CD4-positive, alpha-beta T cell treated with Interleukin-1 beta for 1 hour (primary cell): ENCODE data around the gene UBN2.

Source experiments
- DNase-seq, 2 donors: peaks; one replicate each; pipeline ENCODE4 v3.0.0-alpha.2; 2020 to 2022

UBN2 gene

DNA sequence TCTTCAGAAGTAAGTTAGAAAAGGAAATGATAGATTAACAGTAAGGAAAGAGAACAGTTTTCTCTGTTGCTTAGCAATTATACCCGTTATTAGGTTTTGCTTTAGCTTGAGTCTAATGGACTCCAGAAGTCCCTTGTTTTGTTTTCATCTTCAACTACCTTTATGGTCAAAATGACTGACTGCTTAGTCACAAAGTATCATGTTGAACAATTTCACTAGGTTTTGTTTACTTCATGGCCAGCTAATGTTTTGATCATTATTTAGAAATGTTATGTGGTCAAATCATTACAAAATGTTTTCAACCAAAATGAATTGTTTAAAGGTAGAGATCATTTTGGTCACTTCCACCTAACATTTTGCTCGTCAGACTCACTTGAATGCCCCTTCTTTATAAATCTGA, 1.9 kb downstream of the UBN2 start:
- DNase-seq: no peak

DNA sequence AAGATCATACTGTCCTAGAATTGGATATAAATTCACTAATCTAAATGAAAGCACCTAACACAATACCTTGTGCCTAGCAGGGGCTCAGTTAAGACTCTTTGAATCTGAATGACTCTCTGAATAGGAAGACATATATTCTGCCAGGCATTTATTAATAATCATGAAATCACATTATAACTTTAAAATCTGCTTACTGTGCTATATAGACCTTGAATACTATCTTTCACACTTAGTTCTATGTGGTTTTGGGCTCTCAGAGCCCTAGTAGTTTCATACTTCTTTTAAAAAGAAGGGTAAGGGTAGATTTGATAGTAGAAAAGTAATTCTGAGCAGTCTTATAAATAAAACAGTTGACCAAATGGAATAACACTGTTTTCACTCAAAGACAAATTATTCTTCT, 10.2 kb downstream of the UBN2 start:
- no peak for DNase-seq

DNA sequence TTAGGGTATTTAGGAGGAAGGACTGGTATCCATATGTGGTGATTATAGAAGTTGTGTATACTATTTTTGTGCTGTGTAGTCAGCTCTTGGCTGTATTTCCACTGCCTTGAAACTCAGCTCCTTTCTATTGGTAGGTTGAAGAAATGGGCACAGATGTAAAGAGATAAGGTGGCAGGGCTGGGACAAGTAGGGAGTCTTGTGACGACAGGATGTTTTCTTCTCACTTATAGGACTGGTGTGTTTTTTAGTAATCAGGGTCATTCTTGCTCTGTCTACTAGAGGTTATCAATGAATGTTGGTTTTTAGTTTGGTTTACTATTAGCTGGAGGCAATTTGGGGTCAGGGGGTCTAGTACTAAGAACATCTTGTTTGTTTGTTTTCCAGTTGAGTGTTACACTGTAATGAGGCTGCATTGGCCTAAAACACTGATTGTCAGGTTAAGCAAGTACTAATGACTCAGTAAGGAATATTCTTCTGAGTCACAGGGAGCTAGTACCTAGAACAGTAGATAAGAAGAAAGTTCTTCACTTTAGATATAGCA, 11.8 kb downstream of the UBN2 start:
- no peak for DNase-seq

DNA sequence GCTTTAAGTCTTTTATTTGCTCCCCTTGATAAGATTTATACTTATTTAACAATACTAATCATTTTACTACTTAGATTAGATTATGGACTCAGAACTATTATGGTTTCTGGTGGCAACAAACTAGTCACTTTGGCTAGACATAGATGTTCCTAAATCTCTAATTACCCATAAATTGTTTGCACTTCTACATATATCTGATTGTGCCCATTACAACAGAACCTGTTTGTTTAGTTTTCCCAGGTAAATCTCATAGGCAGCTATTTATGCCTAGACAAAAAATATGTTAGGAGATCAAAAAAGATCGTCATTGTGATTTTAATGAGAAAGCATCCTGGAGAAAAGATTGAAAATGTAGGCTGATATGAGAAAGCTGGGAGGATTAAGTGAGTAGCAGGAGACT, 14.4 kb downstream of the UBN2 start:
- no peak for DNase-seq

DNA sequence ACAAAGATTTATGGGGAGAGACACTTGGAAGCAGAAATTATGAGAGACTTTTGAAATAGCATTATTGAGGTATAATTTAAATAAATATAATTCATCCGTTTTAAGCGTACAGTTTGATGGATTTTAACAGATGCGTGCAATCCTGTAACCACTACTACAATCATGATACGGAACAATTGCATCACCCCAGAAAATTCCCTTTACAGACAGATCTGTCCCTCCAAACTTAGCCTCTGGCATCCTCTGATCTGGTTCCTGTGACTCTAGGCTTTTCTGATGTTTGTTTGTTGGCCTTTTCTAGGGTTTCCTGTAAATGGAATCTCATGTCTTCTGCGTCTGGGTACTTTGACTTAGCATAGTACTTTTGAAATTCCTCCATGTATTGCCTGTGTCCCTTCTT, 15.5 kb downstream of the UBN2 start:
- no peak for DNase-seq

DNA sequence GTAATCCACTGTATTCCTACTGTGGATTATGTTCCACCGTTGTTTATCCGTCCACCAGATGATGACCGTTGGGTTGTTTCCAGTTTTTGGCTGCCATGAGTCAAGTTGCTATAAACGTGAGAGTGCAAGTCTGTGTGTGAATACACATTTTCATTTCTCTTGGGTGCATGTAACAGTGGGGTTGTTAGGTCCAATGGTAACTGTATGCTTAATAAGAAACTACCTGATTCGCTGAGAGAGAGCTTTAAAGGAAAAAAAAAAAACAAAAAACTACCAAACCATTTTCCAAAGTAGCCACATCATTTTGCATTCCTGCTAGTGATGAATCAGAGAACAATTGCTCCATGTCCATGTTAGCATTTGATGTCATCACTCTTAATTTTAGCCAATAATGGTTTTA, 15.9 kb downstream of the UBN2 start:
- DNase-seq: no peak

DNA sequence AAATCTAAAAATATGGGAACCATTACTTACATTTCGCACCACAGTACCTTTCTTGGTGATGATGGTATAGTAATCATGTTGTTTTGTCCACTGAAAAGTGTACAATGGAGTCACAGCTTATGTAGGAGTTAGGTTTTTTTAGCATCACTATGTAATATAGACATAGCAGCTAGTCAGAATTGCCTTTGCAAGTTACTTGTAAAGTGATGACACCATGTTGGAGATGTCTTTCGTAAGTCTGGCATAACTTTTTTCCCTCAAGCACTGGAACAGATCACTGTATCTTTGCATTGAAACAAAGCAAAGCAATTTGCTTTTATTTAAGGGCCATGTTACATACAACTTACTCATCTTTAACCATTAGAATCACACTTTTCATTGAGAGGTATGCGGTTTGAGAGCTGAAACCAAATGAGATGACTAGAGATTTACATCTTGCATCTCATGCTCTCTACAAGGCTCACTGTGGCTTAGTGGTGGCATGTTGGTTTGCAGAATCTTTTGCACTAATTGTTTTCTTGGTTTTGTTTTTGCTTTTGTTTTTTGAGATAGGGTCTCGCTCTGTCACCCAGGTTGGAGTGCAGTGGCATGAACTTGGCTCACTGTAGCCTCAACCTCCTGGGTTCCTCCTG, 18.3 kb downstream of the UBN2 start:
- DNase-seq: no peak

DNA sequence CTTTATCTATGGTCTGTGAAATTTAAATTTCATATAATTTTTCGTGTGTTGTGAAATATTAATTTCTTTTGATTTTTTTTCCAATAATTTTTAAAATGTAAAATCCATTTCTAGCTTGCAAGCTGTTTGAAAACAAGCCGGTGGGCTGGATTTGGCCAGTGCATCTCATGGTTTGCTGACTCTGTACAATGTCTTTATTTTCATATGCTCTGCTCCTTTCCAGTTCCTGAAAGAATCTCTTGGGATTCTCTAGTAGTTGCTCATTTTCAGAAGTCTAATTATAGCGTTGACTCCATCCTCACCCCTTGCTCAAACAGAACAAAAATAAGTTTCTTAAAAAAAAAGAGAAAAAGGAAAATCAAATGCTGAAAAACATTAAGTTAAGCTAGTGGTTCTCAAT, 21.4 kb downstream of the UBN2 start:
- no peak for DNase-seq

DNA sequence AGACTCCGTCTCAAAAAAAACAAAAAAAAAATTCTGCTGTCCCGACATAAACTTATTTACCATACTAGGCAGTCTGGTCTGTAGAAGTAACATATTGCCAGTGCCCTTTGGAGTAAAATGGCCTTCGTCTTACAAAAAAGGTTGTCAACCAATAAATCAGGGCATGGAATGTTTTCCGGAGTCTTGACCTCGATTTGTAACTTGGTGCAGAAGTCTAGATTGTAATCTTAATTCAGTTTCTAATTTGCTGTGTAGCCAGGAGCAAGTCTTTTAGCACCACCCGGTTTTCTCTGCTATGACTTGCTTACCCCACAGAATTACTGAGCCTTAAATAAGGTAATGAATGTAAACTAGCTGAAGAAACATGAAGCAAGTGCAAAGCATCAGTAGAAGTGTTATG, 23.2 kb downstream of the UBN2 start:
- DNase-seq: no peak

DNA sequence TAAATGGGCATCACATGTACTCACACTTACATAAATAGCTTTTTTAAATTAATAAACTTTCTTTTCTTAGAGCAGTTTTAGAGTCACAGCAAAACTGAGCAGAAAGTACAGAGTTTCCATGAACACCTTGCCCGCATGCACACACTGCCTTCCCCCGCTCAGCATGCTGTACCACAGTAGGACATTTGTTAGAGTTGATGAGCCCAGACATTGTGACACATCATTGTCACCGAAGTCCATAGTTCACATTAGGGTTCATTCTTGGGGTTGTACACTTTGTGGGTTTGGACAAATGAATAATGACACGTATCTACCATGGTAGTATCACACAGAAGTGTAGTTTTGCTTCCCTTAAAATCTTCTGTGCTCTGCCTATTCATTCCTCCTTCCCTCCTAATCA, 23.7 kb downstream of the UBN2 start:
- no peak for DNase-seq

DNA sequence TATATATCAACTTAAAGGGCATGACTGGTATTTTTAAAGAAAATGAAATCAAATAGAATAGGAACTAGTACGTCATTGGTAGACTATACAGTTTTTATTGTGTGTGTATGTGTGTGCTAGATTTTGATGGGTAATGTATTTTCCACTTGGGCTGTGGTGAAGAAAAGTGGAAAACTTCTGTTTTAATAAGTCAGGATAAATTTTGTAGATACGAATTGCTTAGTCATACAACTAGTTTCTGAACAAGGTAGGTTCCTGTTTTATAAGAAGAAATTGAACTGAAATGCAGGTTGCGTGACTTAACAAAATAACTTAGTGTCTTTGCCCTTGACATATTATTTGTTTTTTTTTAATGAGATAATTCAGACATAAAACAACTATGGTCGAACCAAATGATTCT, 24.3 kb downstream of the UBN2 start:
- DNase-seq: no peak

DNA sequence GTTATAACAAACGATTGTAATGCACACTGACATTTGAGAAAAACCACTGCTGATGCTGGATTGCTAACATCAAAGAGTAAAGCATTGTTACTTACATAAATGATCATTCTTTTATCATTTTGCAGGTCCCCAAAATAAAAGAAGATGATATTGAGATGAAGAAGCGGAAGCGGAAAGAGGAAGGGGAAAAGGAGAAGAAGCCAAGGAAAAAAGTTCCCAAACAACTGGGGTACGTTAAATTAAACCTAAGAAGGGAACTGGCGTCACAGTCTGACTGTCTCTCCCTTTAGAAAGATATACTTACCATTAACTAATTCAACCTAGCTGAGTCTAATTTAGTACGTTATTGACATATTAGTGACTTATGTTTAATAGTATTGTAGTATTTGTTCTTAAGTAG, 28.1 kb downstream of the UBN2 start:
- DNase-seq: no peak

DNA sequence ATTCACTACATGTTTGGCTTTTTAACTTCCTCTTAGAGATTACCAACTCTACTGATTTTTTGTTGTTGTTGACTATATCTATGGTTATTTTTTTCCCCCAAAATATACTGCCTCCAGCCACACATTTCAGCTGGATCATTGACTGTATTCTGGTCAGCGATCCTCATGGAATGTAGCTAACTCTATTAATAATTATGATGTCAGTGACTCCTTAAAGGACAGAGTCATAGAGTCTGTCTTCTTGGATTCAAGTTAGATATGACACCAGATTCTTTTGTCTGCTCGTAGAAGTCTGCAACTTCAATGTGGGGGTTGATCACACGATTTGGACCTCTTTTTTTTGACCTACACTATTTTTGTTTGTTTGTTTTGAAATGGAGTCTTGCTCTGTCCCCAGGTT, 33.2 kb downstream of the UBN2 start:
- DNase-seq: no peak

DNA sequence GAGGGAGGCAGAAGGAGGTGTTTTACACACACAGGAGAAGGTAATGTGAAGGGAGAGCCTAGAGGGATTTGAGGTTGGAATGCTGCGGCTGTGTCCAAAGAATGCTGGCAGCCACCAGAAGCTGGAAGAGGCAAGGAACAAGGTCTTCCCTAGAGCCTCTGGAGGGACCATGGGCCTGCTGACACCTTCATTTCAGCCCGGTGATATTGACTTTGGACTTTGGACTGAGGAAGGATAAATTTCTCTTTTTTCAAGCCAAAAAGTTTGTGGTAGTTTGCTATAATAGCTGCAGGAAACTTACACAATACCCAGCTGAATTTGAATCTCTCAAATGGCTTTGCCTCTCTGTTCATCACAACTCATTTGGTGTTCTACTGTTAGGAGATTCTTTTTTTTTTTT, 34.6 kb downstream of the UBN2 start:
- DNase-seq: no peak

DNA sequence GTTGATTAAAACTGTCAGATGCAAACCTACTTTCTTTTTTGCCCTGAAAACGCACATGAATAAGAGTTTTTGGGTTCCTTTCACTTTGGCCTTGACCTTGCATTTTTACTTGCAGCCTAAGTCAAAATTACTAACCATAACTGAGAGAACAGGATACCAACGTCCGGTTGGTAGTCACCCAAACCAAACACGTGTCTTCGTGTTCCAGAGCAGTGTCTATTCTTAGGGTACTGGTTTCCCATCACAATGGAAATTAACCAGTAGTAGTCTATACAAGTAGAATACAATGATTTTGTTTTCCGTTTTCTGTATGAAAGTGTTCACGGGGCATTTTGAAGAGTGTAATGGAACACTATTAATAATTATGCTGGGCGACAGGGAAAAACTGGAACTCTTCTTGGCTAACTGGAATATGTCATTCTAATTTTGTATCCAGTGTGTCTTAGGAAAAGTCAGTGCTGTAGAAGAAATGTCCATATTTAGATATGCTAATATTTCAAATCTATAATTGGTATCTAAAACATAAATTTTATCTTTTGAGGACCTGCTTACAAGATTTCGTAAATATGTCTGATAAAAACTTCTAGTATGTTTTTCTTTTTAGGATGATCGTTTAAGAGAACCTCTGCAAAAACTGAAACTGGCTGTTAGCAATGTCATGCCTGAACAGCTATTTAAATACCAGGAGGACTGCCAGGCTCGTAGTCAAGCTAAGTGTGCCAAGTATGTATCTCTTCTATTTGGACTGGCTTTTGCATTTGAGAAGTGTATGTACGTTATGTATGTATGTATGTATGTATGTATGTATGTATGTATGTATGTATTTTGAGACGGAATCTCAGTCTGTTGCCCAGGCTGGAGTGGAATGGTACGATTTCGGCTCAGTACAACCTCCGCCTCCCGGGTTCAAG, 40.9 kb downstream of the UBN2 start:
- no peak for DNase-seq

DNA sequence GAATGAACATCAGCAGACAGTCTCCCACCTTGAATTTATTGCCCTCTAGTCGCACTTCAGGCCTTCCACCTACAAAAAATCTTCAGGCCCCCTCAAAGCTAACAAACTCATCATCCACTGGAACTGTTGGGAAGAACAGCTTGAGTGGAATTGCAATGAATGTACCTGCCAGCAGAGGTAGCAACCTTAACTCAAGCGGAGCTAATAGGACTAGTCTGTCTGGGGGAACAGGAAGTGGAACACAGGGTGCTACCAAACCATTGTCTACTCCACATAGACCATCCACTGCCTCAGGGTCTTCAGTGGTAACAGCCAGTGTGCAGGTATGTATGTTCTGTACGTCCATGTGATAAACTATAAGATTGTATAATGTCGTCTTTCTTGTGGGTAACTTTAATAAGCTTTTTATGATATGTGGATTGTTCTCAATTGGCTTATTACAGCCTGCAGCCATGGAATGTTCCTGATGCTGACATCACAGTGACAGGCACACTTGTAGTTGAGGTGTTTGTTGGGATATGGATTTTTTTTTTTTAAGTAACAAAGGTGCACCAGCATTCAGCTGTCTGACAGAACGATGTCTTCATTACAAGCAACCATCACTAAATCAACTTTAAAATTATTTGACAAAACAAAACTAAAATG, 53.3 kb downstream of the UBN2 start:
- DNase-seq: no peak

DNA sequence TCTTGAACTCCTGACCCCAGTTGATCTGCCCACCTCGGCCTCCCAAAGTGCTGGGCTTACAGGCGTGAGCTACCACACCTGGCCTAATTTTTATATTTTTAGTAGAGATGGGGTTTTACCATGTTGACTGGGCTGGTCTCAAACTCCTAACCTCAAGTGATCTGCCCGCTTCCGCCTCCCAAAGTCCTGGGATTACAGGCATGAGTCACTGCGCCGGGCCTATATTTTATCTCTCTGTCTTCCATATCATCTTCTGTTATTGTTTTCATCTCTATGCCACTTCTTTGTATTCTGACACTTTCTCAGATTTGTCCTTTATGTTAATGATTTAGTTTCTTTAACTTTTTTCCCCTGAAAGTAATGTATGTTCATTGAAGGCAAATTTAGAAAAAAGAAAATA, 55.1 kb downstream of the UBN2 start:
- DNase-seq: no peak

DNA sequence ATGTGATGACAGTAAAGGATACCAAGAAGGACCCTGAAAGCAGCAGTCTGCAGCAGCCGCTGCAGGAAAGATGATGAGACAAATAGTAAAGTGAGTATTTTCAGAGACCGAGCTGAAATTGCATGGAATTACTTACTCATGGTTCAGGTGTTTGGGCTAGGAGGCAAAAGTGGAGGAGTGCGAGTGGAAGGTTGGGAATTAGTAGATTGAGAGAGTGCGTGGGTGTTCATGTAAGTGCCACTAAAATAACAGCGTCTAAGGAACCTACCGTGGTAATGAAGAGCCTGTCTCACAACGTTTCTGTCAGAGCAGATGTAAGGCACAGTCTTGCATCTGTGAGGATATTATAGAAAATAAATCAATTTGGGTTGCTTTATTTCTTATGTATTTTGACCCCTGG, 61.8 kb downstream of the UBN2 start:
- DNase-seq: no peak

DNA sequence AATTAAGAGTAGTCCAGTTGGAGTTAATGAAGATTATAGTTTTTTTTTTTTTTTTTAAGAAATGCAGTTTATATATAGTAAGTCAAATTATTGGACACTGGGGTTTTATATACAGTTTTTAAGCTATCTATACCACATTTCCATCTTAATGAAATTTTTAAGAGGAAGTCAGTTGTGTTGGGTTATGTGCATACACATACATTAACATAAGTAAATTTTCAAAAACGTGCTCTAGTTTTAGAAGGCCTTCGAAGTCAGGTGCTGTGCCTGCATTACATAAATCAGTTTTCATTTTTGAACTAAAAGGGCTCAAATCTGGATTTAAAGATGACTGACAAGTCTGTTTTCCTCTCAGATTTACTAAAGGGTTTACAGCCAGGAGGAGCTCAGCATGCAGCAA, 62.5 kb downstream of the UBN2 start:
- no peak for DNase-seq

DNA sequence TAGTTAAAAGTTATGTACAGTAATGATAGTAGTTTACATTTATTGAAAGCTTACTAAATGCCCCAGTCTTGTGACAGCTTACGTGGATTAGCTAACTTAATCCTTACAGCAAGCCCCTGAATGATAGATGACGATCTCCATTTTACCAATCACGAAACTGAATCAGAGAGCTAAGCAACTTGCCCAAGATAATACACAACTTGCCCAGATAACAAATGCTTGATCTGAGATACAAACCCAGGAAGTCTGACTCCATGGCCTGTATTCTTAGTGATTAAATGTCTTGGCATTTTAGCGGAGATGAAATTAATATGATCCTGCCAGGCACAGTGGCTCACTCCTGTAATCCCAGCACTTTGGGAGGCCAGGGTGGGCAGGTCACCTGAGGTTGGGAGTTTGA, 63.2 kb downstream of the UBN2 start:
- DNase-seq: no peak

DNA sequence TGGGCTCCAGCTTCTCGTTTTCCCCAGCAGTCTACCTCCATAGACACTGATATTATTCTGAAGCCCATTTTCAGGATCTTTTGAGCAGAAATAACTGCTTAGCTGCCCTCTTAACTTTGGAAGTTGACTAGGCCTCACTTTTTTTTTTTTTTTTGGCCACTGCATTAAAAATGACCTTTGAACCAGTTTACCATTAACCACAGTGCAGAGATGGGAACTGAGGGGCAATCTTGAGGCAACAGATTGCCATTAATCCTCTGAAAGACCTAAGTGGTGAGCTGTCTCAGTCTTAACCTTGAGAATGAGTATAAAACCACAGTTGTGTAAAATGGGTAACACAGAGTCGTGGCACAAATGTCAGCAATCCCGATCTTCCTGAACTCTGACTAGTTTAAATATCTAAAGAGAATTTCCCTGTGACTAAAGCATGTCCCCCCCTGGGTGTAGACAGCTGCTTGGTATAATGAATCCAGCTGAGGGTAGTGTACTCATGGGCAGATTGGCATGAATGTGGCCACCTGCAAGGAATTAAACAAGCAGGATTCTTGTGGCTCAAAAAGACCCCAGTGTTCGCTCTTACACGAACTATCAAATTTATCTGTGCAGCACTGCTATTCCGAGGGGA, 64.0 kb downstream of the UBN2 start:
- DNase-seq: no peak

DNA sequence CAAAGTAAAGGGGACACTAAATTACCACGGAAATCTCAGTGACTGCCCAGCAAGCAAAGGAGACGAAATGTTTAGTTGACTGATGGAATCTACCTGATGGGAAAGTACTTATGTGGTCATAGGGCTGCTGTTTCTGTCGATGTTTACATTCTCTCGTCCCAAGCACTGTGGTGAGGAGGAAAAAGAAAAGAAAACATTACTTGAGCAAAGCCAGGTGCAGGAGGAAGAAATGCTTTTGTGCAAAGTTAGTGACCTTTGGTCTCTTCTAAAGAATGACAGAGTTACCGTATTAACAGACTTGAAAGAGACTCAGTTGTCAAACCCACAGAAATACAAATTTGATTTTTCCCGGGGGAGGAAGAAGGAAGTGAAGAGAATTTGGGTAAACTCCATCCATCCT, 66.8 kb downstream of the UBN2 start:
- no peak for DNase-seq

DNA sequence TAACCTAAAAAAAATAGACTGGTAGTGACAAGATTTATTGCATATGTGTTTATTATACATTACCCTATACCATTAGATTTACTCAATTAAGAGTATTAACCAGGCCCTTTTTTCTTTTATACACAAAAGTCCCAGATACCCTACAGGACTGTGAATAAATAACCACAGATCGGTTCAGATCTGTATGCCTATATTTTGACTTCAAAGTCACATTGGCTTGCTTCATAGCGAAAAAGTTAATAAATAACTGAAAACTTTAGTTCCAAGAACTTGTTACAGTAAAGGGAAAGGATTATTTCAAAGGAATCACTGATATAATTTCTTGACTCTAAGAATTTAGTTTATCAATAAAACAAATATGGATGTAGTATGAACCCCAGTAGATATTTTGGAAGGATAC, 68.3 kb downstream of the UBN2 start:
- DNase-seq: no peak

DNA sequence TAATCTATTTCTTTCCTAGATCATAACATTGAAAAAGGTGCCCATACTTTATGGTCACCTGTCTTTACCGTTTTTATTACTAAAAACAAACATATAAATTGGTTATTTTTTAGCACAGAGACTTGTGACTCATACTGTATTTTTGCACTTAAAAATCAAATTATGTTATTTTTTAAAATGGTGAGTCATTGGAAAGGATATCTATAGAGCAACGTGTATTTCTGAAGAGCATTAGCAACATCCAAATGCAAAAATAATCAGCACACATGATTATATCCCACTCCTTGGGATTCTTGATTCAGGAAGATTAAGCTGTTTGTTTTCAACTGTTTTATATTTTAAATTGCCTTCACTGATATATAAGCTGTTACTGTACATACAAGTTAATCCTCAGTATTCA, 69.4 kb downstream of the UBN2 start:
- DNase-seq: no peak
